CD4-positive, alpha-beta T cell (primary cell): ENCODE results near the gene LIPT1. TPM values are rescaled to one million over a fixed set of nuclear protein-coding genes. Genes with fewer than 3 reads are reported as not detected.

Source experiments
- ATAC-seq: fragments of 200-7000 bp; cut with Tn5 transposase; one replicate; pipeline ENCODE4 v1.10.0; 2022; ENCODE audit warnings: mild to moderate bottlenecking; ENCODE audit not compliant: poor library complexity
- CTCF ChIA-PET: fragments of 350-600 bp; sonication (Branson Sonifier 250); formaldehyde crosslinking; loops from one replicate; lab custom pipeline; 2021; ENCODE audit warnings: antibody characterized with exemption, inconsistent platforms; lab: Charles Lee
- POLR2A ChIA-PET: fragments of 350-600 bp; sonication (Branson Sonifier 250); formaldehyde crosslinking; loops from one replicate; lab custom pipeline; 2021; ENCODE audit warnings: antibody characterized with exemption, inconsistent platforms; lab: Charles Lee
- DNase-seq, 14 experiments: peaks; one replicate each; pipeline ENCODE4 v3.0.0-alpha.2; 2013 to 2020; ENCODE audit warnings: mixed read lengths in 2 of 14
- H3K27ac ChIP-seq, 2 donors: one replicate each; pipeline versions ENCODE4 v1.5.1 to v1.7.0; 2013; ENCODE audit warnings: low read length in 2 of 2, low read depth in 1 of 2, mild to moderate bottlenecking in 1 of 2
- H3K27me3 ChIP-seq, 2 experiments: 1 replicate in 1 of 2; 2 replicates in 1 of 2; pipeline versions ENCODE4 v1.6.1 to v1.7.0; 2013; ENCODE audit warnings: low read length in 2 of 2, control low read depth in 1 of 2, mild to moderate bottlenecking in 1 of 2, moderate library complexity in 1 of 2; ENCODE audit not compliant: insufficient read depth in 2 of 2, control insufficient read depth in 1 of 2
- H3K36me3 ChIP-seq: one replicate; pipeline ENCODE4 v1.6.1; 2013; ENCODE audit warnings: low read length, control low read depth; ENCODE audit not compliant: insufficient read depth
- H3K4me1 ChIP-seq: one replicate; pipeline ENCODE4 v1.6.1; 2013; ENCODE audit warnings: low read length, control low read depth; ENCODE audit not compliant: insufficient read depth
- H3K4me3 ChIP-seq: one replicate; pipeline ENCODE4 v1.5.1; 2013; ENCODE audit warnings: mild to moderate bottlenecking, low read length, moderate library complexity
- H3K9me3 ChIP-seq, 2 experiments: 1 replicate in 1 of 2; 2 replicates in 1 of 2; pipeline versions ENCODE4 v1.6.1 to v1.7.0; 2013; ENCODE audit warnings: low read length in 2 of 2, mild to moderate bottlenecking in 2 of 2, control low read depth in 1 of 2, moderate library complexity in 1 of 2; ENCODE audit not compliant: control insufficient read depth in 1 of 2, insufficient read depth in 1 of 2
- H3K27ac Mint-ChIP-seq: one replicate; pipeline ENCODE4 v1.8.0; 2020; ENCODE audit warnings: mixed read lengths
- H3K27me3 Mint-ChIP-seq: one replicate; pipeline ENCODE4 v1.8.0; 2021; ENCODE audit warnings: mixed read lengths
- H3K36me3 Mint-ChIP-seq: one replicate; pipeline ENCODE4 v1.8.0; 2021; ENCODE audit warnings: low read depth, mixed read lengths
- H3K4me1 Mint-ChIP-seq: one replicate; pipeline ENCODE4 v1.8.0; 2021; ENCODE audit warnings: low read depth, mixed read lengths
- H3K4me3 Mint-ChIP-seq: one replicate; pipeline ENCODE4 v1.8.0; 2020; ENCODE audit warnings: mild to moderate bottlenecking, mixed read lengths
- H3K9me3 Mint-ChIP-seq: one replicate; pipeline ENCODE4 v1.8.0; 2020; ENCODE audit warnings: mixed read lengths
- intact Hi-C, 2 experiments: fragments of 100-400 bp; cut with DNase I in 1 of 2; cut with micrococcal nuclease in 1 of 2; formaldehyde crosslinking; loops; one replicate each; pipeline versions ENCODE4 v1.15.1 to v1.9.0; 2023 to 2025; cut with DNase I, micrococcal nuclease
- total RNA-seq, 174 experiments: library from RNA in 2 of 174; stranded (reverse) in 2 of 174; gene quantifications; one replicate each; pipeline ENCODE4 v1.2.3 and lab custom pipeline; 2021 to 2026
- TF ChIP-seq, protein P1 (sequence below): fragments of 200-600 bp; IDR thresholded peaks from one replicate; pipeline ENCODE4 v1.8.0; 2022; ENCODE audit warnings: antibody characterized with exemption, mild to moderate bottlenecking

Gene LIPT1
- total RNA-seq, 2 experiments from 2014 or later = 12.5 to 13.3 TPM

DNA sequence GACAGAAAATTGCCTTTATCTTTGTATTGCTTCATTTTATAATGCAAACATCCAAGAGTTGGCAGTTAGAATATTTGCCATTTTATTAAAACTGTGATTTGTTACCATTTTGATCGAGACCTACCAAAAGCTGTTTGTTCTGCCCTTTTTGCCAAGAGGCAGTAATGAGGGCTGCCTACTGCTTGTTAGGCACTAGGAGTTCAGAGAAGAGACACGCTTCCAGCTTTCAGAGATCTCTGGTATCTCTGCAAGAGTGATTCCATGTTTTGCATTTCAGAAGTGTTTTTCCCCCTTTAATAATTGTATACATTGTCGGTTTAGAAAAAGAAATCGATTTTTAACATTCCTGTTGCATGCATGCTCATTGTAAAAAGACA lies 26.8 kb downstream of the LIPT1 start:
- Histone ChIP-seq H3K4me1 (peaks cover 29% of the 10 kb centered on the region), H3K4me3 (peak overlapping the region; percentile 74), H3K9me3 (no peaks in the 10 kb centered on the region), H3K27ac (peak overlapping the region; percentile 74 to 78), H3K36me3 (peaks cover 11% of the 10 kb centered on the region), H3K27me3 (no peaks in the 10 kb centered on the region)
- Mint-ChIP-seq H3K27me3 (no peaks in the 10 kb centered on the region), H3K9me3 (no peaks in the 10 kb centered on the region), H3K27ac (peak overlapping the region; percentile 92), H3K4me3 (peak overlapping the region; percentile 97), H3K36me3 (peaks cover 33% of the 10 kb centered on the region), H3K4me1 (peaks cover 76% of the 10 kb centered on the region)
- ATAC-seq (no peak), DNase-seq (peak in 1 of 14 experiments; percentile 7)
- TF ChIP-seq, protein P1, sequence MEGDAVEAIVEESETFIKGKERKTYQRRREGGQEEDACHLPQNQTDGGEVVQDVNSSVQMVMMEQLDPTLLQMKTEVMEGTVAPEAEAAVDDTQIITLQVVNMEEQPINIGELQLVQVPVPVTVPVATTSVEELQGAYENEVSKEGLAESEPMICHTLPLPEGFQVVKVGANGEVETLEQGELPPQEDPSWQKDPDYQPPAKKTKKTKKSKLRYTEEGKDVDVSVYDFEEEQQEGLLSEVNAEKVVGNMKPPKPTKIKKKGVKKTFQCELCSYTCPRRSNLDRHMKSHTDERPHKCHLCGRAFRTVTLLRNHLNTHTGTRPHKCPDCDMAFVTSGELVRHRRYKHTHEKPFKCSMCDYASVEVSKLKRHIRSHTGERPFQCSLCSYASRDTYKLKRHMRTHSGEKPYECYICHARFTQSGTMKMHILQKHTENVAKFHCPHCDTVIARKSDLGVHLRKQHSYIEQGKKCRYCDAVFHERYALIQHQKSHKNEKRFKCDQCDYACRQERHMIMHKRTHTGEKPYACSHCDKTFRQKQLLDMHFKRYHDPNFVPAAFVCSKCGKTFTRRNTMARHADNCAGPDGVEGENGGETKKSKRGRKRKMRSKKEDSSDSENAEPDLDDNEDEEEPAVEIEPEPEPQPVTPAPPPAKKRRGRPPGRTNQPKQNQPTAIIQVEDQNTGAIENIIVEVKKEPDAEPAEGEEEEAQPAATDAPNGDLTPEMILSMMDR = no peak
- ChIA-PET CTCF (interaction anchor here (1.1 kb wide), 1 partner anchor 155 kb away, joined by 4 read pairs; the partner anchor contains the start of gene EIF5B), POLR2A (interaction anchor here (0.8 to 3.3 kb wide), 5 partner anchors 11 to 309 kb away, joined by 3 to 32 read pairs (median 15); partner anchors contain the start of genes EIF5B, LIPT1, REV1 and TSGA10)
- intact Hi-C loops = loop anchor here (1.0 to 10.0 kb wide), 10 partner anchors 26 to 1187 kb away; partner anchors contain the start of genes C2orf15 (in 2 of the 2), TXNDC9 (in 2 of the 2), COA5 (in 1 of the 2) and LIPT1 (in 1 of the 2)

- H3K4me1 ChIP-seq = peaks cover 29% of the 10 kb centered on the region
- intact Hi-C loops = loop anchor here in 1 of 2 experiments (10.0 kb wide), 1 partner anchor 1188 kb away; the partner anchor contains the start of gene TMEM131
- no peaks in the 10 kb centered on the region for H3K9me3 ChIP-seq
- H3K36me3 Mint-ChIP-seq = peaks cover 28% of the 10 kb centered on the region
- H3K4me3 Mint-ChIP-seq = peak overlapping the region; percentile 64
- TF ChIP-seq, protein P1 = no peak
- no peaks in the 10 kb centered on the region for H3K27me3 ChIP-seq
- DNase-seq (no peak), ATAC-seq (no peak)
- ChIA-PET POLR2A (no interaction called here), CTCF (no interaction called here)
- peak overlapping the region; percentile 14 for H3K27ac Mint-ChIP-seq
- peaks cover 63% of the 10 kb centered on the region for H3K4me1 Mint-ChIP-seq
- peaks cover 19% of the 10 kb centered on the region for H3K36me3 ChIP-seq
- no peaks in the 10 kb centered on the region for H3K27me3 Mint-ChIP-seq
- no peaks in the 10 kb centered on the region for H3K9me3 Mint-ChIP-seq
- H3K4me3 ChIP-seq = no peak overlapping the region
- H3K27ac ChIP-seq = no peak overlapping the region
These were observed 28.3 kb downstream of the LIPT1 start for GRCh38 chr2:99183025-99183424.

DNA sequence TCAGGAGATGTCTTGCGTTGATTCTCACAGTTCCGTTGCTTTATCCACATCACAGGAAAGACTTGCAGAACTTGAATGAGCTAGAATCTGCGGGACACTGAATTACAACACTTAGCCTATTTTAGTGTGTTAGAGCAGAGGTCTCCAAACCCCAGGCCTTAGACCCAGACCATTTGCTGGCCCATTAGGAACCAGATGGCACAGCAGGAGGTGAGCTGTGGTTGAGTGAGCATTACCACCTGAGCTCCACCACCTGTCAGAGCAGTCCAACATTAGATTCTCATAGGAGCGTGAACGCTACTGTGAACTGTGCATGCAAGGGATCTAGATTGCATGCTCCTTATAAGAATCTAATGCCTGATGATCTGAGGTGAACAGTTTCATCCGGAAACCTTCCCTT lies 30.0 kb downstream of the LIPT1 start:
- CTCF ChIA-PET = no interaction called here
- intact Hi-C loops = loop anchor here in 1 of 2 experiments (10.0 kb wide), 1 partner anchor 1190 kb away; the partner anchor contains the start of gene TMEM131
- H3K27me3 ChIP-seq = no peaks in the 10 kb centered on the region
- H3K9me3 ChIP-seq = no peaks in the 10 kb centered on the region
- H3K9me3 Mint-ChIP-seq = no peaks in the 10 kb centered on the region
- peaks cover 19% of the 10 kb centered on the region for H3K4me1 ChIP-seq
- DNase-seq (no peak), ATAC-seq (no peak)
- no peaks in the 10 kb centered on the region for H3K27me3 Mint-ChIP-seq
- peaks cover 25% of the 10 kb centered on the region for H3K36me3 ChIP-seq
- H3K4me3 ChIP-seq = no peak overlapping the region
- TF ChIP-seq, protein P1 = no peak
- no peak overlapping the region for H3K27ac ChIP-seq
- POLR2A ChIA-PET = interaction anchor here (1.3 kb wide), 1 partner anchor 43 kb away, joined by 4 read pairs; the partner anchor contains the start of gene C2orf15
- H3K27ac Mint-ChIP-seq = peak overlapping the region; percentile 25
- H3K36me3 Mint-ChIP-seq = peaks cover 34% of the 10 kb centered on the region
- H3K4me3 Mint-ChIP-seq = no peak overlapping the region
- peaks cover 54% of the 10 kb centered on the region for H3K4me1 Mint-ChIP-seq
